HPDE6-E6E7 (cell line): ENCODE results near the gene RXFP1.

Source experiments
- DNase-seq: peaks from one replicate; pipeline ENCODE4 v3.0.0; 2011; ENCODE audit warnings: missing footprints; ENCODE audit errors: extremely low spot score

Gene RXFP1

DNA sequence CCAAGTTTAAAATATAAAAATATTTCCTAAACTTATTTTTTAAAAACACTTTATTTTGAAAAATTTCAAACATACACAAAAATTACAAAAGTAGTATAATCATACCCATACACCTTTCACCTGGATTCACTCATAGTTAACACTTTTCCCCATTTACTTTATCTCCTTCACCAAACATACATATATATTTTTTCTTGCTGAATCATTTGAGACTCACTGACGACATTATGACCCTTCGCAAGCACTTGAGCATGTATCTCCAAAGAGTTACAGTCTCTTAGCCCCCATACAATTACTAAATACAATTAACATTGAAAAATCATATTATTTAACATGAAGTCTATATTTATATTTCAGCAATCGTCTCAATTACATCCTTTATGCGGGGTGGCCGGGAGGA is 19.8 kb downstream of the RXFP1 start:
- DNase-seq, result no peak

DNA sequence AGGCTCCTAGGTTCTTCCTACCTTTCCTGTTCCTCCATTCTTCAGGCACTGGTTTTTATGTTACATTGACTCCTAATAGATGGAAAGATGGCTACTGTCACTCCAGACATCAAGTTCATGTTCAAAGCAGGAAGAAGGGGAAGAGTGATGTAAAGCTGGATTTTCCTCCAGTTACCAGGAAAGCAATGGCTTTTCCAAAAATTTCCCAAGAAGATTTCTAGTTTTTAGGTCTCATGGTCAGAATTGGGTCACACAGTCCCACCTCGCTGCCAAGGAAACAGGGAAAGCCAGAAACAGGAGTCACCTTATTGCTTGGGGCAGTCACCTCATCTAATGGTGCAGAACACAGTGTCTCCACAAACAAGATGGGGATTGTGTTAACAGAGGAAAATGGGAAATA is 21.5 kb downstream of the RXFP1 start:
- DNase-seq, result no peak

DNA sequence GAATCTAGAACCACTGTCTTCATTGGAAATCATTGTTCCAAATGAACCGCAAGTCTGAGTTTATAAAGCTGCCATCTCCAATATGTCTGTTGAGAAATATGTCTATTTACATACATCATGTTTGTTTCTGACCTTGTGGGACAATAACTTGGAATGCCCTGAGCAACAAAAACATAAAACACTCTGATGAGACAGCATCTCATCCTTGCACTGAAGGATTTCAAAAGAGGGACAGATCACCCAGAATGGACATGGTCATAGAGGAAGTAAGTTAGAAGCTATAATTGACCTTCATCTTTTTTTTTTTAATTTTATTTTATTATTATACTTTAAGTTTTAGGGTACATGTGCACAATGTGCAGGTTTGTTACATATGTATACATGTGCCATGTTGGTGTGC is 22.5 kb downstream of the RXFP1 start:
- DNase-seq, result no peak

DNA sequence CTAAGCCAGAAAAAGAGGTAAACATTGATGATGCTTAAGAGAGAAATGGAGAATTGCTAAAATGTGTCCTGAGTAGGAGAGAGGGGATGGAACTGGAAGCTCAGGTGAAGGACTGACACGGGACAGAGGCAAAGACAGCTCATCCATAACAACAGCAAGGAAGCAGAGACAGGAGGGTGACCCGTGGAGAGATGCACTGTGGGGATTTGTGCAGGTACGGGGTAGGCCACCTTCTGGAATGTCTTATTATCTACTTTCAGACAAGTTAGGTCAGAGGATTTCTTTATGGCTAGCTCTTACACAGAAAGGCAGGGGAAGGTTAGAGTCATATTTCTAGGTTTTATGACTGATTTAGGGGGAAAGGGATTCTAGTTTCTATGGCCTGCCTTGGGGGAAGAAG is 31.7 kb downstream of the RXFP1 start:
- DNase-seq, result no peak

DNA sequence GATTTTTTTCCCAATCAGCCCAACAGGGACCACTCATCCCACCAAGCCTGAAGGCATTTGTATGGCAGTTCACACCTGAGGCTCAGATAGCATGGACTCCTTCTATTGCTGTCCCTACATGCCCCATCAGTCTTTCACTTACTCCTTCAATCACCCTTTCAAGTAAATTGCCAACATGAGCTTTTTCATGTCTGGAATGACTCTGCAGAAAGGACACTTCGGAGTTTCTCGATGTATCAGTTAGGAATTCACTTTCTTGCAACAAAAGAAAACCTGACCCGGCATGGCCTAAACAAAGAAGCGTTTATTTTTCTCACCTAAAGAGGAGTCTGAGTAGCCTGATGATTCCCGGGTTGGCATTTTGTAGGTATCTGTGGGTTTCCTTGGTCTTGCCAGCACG is 38.6 kb downstream of the RXFP1 start:
- no peak for DNase-seq

DNA sequence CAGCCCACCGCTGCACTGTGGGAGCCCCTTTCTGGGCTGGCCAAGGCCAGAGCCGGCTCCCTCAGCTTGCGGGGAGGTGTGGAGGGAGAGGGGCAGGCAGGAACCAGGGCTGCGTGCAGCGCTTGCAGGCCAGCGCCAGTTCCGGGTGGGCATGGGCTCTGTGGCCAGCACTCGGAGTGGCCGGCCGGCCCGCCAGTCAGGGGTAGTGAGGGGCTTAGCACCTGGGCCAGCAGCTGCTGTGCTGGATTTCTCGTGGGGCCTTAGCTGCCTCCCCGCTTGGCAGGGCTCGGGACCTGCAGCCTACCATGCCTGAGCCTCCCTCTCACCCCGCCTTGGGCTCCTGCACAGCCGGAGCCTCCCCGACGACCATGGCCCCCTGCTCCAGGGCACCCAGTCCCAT is 45.2 kb downstream of the RXFP1 start:
- no peak for DNase-seq

DNA sequence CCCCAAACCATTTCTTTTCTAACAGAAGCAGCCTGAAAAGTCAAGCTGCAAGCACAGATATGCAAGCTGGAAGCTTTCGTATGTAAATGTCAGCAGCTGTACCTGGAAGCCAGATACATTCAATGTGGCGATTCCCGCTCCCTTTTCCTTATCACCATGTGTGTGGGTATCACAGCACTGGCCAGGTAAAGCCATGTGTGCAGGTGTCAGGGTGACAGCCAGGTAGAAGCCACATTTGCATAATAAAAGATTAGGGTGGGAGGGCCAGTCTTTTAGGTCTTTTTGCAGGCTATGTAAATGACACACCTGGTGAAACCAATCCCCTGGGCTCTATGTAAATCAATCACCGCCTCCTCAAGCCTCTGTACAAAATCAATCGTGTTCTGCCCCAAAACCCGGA is 50.1 kb downstream of the RXFP1 start:
- no peak for DNase-seq

DNA sequence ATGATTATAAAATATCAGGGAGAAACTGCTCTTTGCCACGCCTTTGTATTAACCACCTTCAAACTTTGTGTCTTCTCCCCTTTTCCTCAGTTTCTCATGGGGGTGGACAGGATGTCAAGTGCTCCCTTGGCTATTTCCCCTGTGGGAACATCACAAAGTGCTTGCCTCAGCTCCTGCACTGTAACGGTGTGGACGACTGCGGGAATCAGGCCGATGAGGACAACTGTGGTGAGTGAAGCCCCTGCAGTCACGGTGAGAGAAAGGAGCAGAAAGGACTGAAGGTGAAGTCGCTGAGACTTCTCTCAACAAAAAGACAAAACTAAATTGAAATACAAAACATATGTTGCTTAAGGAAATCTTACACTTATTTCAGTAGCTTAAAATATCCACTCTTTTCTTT is 50.9 kb downstream of the RXFP1 start:
- DNase-seq, result no peak

DNA sequence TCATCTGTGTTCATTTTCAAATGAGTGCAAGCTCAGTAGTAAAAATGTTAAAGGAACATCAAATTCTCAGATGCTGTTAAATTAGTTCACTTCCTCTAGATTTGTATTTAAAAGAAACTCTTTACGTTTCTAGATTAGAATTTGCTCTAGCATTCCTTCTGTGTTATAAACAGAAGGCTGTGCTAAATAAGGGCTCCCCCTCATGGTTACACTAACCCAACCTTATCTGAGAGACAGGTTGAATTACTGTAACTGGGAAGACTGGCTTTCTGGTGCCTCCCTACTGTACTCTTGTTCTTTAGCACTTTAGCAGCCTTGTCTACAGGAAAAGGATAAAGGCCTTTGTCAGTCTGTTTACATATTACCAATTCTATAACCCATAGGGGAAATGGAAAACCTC is 56.8 kb downstream of the RXFP1 start:
- peak; percentile 31 for DNase-seq

DNA sequence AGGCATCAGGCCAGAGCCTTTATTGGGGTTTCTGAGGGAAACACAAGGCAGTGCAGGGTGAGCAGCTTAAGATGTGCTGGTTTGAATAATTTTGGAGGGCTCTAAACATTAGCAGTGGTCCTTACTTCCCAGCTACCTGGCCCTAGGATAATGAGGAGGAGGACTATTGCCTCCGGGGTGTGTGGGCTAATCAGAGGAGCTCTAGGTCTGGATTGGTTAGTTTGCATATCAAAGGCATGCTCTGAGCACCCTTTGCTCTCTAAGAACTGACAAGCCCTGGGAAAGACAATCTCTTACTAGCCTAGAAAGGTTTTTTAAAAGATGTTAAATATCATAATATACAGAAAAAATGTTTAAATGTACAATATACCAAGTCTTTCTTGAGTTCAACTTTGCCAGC is 58.4 kb downstream of the RXFP1 start:
- no peak for DNase-seq

DNA sequence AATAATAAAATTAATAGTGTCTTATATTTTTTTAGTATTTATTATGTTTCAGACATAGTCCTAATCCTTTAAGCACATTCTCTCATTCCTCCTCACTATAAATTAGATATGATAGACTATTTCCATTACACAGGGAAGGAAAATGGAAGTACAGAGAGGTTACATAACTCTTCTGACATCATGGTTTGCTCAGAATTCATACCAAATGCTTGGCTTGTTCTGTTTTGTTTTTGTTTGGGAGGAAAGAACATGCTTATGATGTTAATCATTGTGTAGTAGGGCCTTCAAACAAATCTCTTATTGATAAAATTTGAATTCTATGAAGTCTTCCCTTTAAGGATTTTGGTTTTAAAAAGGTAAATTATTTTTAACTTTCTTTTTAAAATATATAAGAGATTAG is 59.5 kb downstream of the RXFP1 start:
- no peak for DNase-seq

DNA sequence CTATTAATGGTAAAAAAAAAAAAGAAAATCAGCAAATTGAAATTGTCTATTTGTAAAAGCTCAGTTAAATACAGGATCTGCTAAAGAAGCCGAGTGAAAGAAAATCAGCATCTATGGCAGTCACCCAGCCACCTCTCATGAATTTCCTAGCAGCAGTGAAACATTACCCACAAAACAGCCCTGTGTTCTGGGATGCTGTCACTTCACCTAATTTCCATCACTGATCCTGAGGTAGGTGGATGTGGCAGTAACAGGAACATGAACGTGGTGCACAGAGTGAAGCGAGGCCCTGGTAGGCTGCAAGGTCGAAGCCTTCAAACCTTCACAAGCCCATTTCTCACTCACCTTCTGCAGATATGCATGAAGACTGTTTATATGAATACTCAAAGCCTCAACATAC is 65.2 kb downstream of the RXFP1 start:
- no peak for DNase-seq

DNA sequence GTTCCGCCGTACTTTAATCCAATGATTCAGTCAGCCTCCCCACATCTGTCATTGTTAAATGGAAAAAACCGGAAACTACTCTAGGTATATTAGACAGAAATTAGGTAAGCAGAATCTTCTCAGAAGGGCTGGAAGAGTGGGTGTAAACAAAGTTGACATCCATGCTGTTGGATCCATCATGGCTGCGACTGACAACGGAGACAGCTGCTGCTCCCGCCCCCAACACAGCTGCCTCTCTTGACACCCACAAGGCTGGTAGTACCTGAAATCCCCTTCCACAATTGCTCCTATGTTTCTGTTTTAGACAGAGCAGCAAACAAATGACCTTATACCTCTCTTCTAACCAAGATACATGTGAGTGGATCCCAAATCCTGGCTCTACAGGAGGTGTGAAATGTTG is 66.6 kb downstream of the RXFP1 start:
- DNase-seq, result no peak

DNA sequence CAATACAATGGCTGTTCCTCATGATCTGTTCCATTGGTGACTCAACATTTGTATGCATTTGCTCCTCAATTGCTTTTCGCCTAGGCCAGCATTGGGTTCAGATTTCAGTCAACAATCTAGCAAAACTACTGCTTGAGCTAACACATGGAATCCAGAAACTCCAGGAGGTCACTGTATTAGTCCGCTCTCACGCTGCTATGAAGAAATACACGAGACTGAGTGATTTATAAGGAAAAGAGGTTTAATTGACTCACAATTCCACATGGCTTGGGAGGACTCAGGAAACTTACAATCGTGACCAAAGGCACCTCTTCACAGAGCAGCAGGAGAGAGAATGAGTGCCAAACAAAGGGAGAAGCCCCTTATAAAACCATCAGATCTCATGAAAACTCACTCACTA is 67.1 kb downstream of the RXFP1 start:
- no peak for DNase-seq

DNA sequence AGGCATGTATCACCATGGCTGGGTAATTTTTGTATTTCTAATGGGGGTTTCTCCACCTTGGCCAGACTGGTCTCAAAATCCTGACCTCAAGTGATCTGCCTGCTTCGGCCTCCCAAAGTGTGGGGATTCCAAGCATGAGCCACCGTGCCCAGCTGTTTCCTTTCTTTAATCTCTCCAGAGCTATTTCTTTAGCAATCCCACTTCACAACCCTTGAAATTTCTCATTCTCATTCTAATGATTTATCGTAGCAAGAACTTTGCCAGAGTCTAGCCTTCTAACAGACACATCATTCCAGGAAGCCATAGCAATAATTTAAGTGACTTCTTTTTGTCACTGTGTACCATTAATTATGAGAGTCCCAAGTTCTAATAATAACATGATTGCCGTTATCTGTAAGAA is 68.6 kb downstream of the RXFP1 start:
- DNase-seq, result no peak

DNA sequence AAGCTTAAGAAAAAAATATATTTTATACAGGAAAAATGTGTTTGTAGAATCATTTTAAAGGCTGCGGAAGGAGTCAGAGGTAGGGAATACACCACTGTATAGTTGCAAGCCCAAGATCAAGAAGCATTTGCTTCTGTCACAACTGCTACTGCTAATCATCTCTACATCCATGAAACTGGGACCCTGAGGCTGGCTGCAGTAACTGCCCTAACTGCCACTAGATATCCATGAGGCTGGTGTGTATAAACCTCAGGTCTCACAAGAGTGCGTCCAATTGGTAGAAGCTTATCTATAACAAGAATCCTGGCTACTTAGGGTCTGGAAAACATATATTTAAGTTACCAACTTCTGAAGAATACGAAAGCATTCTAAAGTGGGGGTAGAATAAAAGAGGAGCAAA is 69.1 kb downstream of the RXFP1 start:
- DNase-seq, result no peak

DNA sequence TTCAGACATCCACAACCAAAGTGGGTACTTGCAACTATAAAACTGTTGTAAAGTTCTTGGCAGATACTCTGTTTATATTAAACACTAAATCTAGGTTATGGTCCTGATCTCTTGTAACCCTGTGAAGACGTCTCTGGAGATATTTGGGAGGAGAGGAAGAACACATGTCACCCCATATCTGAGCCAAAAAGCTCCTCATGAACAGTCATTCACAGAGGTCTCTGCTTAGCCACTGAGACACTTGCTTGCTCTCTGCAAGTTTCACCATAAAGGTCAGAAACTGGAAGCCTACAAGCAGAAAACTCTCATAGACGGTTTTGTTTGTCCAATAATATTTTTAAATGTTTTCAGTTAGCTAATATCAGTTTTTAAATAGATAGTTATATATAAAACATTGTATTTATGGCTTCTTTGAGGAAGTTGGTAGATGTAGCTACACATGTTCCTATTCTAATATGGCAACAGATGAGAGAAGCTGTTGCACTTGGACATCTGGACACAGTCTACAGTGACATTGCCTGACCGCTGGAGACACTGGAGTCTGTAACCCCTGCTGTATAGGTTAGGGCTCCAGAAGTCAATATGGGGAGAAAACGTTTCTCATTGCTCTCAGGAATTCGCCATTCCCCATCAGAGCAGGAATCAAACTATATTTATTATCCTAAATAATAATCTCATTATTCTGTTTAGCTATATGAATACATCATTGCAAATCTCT is 76.4 kb downstream of the RXFP1 start:
- no peak for DNase-seq

DNA sequence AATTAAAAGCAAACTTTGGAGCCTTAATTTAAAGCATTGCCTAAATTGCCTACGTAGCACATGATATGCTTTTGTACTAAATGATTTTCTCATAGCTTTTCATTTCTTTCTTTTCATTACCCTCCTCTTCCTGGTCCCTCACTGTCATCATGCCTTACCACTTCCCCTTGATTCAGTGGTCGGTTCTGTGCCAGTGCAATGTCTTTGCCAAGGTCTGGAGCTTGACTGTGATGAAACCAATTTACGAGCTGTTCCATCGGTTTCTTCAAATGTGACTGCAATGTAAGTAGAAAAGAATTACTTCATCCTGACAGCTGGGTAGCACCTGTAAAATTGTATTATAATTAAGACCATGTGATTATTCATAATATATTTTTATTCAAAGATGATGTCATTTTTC is 77.5 kb downstream of the RXFP1 start:
- DNase-seq, result no peak

DNA sequence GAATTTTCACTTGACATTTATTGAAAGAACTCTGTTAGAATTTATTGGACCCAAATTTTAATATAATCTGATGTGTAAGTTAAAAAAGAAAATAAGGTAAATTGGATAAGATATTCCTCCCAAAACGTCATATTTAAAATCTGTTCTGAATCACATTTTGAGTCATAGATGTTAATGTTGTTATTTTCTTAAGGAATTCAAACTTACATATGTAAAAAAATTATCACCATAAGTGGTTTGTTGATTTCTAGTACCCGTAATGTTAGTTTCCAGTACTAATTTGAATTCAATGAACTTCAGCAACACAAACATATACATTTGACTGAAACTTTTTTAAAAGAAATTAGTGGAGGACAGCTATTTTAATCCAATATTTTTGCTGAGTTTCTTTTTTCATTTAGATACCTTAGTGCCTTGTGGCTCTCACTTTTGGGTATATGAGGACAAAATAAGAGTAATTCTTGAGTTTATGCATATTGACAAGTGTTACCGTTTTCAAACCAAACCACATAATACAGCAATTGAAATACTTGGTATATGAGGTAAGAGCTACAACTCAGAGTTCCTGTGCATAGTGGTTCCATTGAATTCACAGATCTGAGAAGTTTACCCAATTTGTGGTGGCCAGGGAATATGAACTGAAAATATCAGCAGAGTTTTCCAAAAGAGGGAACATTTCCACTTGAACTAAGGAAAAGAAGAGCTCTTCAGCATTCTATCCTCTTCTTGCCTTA is 78.2 kb downstream of the RXFP1 start:
- no peak for DNase-seq

DNA sequence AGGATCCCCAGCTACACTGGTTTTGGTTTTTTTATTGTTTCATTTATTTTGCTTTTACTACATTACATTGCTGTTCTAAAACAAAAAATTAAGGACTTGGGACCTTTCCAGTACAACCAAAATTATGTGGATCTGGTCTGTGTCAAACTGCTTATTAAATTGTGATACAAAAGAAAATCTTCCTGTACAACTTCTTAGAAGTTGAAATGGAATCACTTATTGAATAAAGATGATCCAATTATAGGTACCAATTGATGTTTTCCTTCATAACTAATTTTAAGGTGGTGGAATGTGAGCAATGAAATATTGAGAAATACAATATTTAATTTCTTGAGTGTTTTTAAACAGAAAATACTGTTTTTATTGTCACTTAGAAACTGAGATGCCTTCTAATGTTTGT is 82.7 kb downstream of the RXFP1 start:
- DNase-seq, result no peak

DNA sequence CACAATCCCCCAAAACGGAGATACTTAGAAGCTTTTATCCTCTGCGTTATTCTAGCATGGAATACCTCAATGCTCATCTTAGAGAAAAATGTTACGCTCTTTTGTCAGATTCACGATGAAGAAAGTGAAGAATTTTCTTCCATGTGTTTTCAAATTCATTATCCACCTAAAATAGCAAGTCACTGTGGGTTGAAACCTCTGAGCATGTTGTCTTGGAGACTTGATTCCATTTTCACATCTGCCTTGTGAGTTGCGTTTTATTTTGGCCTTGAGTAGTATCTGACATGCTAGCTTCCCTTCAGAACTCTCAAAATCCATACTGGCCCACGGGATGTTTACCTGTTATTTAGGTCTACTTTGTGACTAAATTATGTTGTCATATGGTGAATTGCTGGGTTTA is 83.7 kb downstream of the RXFP1 start:
- DNase-seq, result no peak

DNA sequence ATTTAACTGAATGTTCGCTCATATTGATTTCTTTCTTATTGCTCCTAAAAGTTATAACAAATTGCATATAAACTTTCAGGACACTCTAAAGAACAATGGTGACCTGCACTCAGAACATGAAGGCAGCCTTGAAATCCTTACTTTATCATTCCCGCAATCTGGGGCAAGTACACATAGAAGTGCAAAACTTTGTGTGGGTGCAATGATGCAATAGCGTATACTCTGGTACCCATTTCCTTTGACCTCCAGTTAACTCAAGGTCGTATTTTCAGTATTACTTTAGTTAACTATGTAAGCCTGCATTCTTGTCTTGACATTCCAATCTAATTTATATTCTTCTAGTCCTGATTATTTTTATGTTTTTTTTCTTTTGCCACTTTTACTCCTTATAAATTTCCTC is 85.3 kb downstream of the RXFP1 start:
- DNase-seq, result no peak

DNA sequence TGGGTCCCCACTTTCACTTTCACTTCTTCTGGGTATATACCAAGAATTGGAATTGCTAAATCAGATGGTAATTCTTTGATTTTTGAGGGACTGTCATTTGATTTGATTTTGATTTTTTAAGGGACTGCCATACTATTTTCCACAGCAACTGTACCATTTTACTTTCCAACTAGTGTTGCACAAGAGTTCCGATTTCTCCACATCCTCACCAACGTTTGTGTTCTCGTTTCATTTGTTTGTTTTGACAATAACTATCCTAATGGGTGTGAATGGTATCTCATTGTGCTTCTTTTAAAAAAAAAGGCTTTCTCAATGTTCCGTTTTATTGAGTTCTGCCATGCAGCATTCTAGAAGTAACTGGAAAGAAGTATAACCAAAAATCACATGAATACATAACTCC is 87.4 kb downstream of the RXFP1 start:
- no peak for DNase-seq

DNA sequence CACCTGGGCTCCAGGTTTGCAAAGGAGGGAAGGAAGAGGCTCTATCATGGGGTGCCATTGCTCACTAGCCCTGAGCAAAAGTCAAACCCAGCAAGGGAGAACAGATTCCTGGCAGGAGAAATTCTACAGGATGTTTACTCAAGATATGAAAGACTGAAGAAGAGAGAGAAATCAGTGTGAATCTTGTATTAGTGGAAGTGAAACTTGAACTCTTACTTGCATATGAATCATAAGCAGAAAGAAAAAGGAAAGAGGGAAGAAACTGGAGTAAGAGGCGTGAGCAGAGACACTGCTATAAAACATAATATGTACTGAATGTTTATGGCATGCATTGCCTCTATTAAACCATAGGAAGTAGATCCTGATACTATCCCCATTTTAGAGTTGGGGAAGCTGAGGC is 89.1 kb downstream of the RXFP1 start:
- DNase-seq, result no peak
